Kidney epithelial cell (primary cell): ENCODE measurements around the gene DHRSX. TPM values are rescaled to one million over a fixed set of nuclear protein-coding genes. Genes with fewer than 3 reads are reported as not detected.

Source experiments
- DNase-seq: peaks from one replicate; pipeline ENCODE4 v3.0.0-alpha.2; 2010; ENCODE audit warnings: low read depth
- H3K27me3 ChIP-seq: 2 replicates; pipeline ENCODE4 v1.6.0; 2011; ENCODE audit warnings: low read length; ENCODE audit not compliant: control insufficient read depth, insufficient read depth
- H3K36me3 ChIP-seq: 2 replicates; pipeline ENCODE4 v1.5.1; 2011; ENCODE audit warnings: low read length; ENCODE audit not compliant: control insufficient read depth, insufficient read depth
- H3K4me3 ChIP-seq: 2 replicates; pipeline ENCODE4 v1.5.1; 2011; ENCODE audit warnings: low read depth, mild to moderate bottlenecking, control low read depth, low read length
- CTCF ChIP-seq: IDR thresholded peaks from 2 replicates; pipeline ENCODE4 v1.5.1; 2011; ENCODE audit warnings: mild to moderate bottlenecking, moderate library complexity, low read length, control low read depth, inconsistent platforms; ENCODE audit not compliant: insufficient read depth, poor library complexity, severe bottlenecking
- total RNA-seq: library from RNA; depleted of rRNA; stranded (reverse); fragments of >200 nt; gene quantifications from 2 replicates; pipeline ENCODE4 v1.2.3, GENCODE V29; 2015

Gene DHRSX
- total RNA-seq, 1 donor from 2014 or later = 31.2 TPM

GRCh38 chrX:2332252-2332651 is 168.5 kb downstream of the DHRSX start:
- Histone ChIP-seq H3K4me3 (no peak overlapping the region), H3K36me3 (no peaks in the 10 kb centered on the region), H3K27me3 (no peaks in the 10 kb centered on the region)
- no peak for TF ChIP-seq CTCF
- no peak for DNase-seq

- no peak overlapping the region for H3K4me3 ChIP-seq
- TF ChIP-seq CTCF = no peak
- no peaks in the 10 kb centered on the region for H3K36me3 ChIP-seq
- DNase-seq = no peak
- no peaks in the 10 kb centered on the region for H3K27me3 ChIP-seq
These were observed 169.9 kb downstream of the DHRSX start for GRCh38 chrX:2330910-2331309.

GRCh38 chrX:2330487-2330886 is 170.3 kb downstream of the DHRSX start:
- no peak overlapping the region for H3K4me3 ChIP-seq
- H3K27me3 ChIP-seq = no peaks in the 10 kb centered on the region
- TF ChIP-seq CTCF = no peak
- no peak for DNase-seq
- H3K36me3 ChIP-seq = no peaks in the 10 kb centered on the region

- no peak for TF ChIP-seq CTCF
- no peak overlapping the region for H3K4me3 ChIP-seq
- no peaks in the 10 kb centered on the region for H3K27me3 ChIP-seq
- no peaks in the 10 kb centered on the region for H3K36me3 ChIP-seq
- DNase-seq = no peak
These were observed 173.4 kb downstream of the DHRSX start for GRCh38 chrX:2327423-2327822.

- peak overlapping the region; percentile 48 for H3K4me3 ChIP-seq
- DNase-seq = peak; percentile 80
- no peak for TF ChIP-seq CTCF
These were observed 175.5 kb downstream of the DHRSX start for GRCh38 chrX:2325076-2325784.

GRCh38 chrX:2324151-2324550 is 176.6 kb downstream of the DHRSX start:
- no peaks in the 10 kb centered on the region for H3K36me3 ChIP-seq
- no peaks in the 10 kb centered on the region for H3K27me3 ChIP-seq
- TF ChIP-seq CTCF = no peak
- DNase-seq = no peak
- no peak overlapping the region for H3K4me3 ChIP-seq

More at GRCh38 chrX:2325076-2325784, 175.5 kb downstream of the DHRSX start:
- Histone ChIP-seq H3K36me3 (no peaks in the 10 kb centered on the region), H3K27me3 (no peaks in the 10 kb centered on the region)
